Tongue (tissue), 2 donors: Measurements from ENCODE around the gene CD46. TPM values are rescaled to one million over a fixed set of nuclear protein-coding genes. Genes with fewer than 3 reads are reported as not detected.
"Not testable (repeated sequence)": the region's sequence is repeated elsewhere in the genome, so short reads cannot be mapped to it uniquely, and the experiment has no call there.

ENCODE experiments used
- DNase-seq: peaks from one replicate; pipeline ENCODE4 v3.0.0-alpha.2; 2015
- total RNA-seq: library from RNA; depleted of rRNA; stranded (reverse); fragments of >200 nt; gene quantifications from one replicate; pipeline ENCODE4 v1.2.3, GENCODE V29; 2014

The CD46 gene
- total RNA-seq, 1 donor from 2014 or later, result 120 TPM

DNA sequence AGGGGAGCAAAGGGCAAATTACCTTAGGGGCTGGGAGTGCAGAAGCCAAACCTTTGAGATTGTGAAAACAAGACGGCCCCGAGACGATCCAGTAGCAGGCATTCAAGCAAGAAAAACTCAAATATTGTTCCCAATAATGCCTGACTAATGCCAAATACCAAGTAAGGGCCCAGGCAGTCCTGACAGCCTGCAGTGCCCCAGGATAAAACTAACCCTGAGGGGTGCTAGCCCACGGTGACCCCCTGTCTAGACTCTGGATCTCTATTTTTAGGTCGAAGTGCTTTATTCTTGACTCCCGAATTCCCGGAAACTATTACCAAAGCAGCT lies 428 bp upstream of the CD46 start:
- peak; percentile 18 for DNase-seq

- peak; percentile 24 for DNase-seq
Observed at GRCh38 chr1:207752456-207752998, 673 bp downstream of the CD46 start.

- no peak for DNase-seq
Observed at GRCh38 chr1:207753611-207754010, 1.8 kb downstream of the CD46 start.

DNA sequence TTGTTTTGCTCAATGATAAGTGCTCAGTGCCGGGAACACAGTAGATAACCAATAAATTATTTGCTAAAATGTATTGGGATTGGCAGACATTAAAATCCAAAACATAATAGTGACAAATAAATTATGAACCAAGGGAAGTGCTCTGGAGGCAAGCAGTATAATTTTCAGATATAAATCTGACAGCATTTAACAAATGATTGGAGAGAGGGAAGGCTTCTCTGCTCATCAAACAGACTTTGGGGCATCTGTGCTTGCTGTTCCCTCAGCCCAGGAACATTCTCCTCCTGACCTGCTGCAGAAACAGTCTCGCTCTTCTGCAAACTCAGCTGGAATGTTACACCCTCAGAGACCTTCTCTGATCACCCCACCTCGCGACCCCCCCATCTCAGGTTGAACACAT lies 2.2 kb downstream of the CD46 start:
- no peak for DNase-seq

DNA sequence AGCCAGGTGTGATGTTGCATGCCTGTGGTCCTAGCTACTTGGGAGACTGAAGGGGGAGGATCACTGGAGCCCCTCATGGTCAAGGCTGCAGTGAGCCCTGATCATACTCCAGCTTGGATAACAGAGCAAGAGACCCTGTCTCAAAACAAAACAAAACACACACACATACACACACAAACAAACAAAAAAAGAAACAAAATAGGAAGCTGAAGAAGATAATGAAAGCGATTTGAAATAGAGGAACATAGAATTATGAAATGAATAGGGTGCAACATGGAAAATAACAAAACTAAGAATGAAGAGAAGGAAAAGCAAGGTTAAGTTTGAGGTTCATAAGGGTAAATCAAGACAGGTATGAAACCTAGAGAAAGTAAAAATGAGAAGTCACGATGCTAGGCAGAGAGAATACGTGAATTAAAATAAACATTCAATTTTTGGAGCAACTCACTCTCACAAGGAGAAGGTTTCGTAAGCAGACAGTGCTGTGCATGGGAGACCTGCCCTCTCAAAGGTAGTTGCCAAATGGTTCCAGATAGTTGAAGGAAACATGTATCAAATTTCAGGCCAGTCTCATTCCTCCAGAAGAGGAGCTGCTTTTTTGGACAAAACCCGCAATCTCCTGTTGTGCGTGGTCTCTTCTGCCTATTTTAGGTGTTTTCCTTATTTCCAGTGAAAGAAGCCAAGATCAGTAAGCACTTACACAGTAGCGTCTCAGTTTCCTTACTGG lies 3.3 kb downstream of the CD46 start:
- no peak for DNase-seq

DNA sequence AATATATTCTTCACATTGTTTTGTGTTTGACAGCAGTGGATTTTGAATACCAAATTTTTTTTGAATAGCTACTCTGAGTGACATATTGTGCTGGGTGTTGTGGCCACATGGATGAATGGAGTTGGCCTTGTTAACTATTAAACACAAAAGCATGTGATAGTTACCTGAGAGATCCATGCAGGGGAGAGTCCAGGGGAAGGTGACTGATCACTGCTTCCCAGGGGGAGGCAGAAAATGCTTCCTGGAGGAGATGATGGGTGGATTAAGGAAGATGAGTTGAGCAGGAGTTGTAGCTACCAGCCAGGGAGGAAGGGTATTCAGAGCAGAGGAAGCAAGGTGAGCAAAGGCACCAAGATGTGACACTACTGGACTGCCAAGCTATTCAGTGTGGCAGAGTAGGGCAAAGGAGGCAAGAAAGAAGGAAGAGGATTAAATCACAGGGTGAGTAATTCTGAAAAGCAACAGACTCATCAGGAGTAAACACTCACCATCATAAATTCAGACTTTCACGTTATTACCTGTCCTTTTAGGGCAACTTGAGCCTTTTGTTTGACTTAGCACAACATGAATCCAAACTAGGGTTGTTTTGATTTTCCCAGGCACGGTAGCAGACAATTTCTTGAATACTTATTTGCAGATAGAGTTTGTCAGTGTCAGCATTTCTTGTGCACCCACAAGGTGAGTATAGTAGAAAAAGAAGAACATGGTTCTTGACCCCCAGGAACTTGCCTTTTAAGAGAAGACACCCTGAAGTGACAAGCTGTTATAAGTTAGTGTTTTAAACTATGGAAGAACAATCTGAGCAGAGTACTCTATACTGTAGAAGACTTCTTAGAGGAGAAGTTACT lies 4.2 kb downstream of the CD46 start:
- DNase-seq, result no peak

DNA sequence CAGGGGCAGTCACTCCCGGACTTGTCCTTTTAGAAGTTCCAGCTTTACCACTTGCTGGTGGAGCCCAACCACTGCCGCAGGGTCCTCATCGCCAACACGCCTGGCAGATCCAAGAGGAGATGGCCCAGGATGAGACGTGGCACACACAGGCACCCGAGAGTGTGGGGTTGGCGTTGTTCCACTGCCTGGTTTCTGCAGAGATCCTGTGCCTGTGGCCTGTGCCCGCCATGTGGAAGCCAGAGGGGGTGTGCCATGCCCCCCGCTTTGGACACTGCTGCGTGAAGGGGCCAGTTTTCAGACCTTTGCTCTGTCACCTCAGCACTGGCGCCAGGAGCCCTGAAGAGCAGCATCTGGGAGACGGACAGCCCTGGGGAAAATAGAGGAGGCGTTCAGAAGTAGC lies 10.8 kb downstream of the CD46 start:
- no peak for DNase-seq

GRCh38 chr1:207763091-207763490 lies 11.2 kb downstream of the CD46 start:
- no peak for DNase-seq

GRCh38 chr1:207763972-207764371 lies 12.1 kb downstream of the CD46 start:
- no peak for DNase-seq

- DNase-seq, result no peak
Observed at GRCh38 chr1:207766569-207766968, 14.7 kb downstream of the CD46 start.

DNA sequence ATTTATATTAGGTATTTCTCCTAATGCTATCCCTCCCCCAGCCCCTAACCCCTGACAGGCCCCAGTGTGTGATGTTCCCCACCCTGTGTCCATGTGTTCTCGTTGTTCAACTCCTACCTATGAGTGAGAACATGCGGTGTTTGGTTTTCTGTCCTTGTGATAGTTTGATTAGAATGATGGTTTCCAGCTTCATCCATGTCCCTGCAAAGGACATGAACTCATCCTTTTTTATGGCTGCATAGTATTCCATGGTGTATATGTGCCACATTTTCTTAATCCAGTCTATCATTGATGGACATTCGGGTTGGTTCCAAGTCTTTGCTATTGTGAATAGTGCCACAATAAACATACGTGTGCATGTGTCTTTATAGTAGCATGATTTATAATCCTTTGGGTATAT lies 18.7 kb downstream of the CD46 start:
- DNase-seq, result not testable (repeated sequence)

DNA sequence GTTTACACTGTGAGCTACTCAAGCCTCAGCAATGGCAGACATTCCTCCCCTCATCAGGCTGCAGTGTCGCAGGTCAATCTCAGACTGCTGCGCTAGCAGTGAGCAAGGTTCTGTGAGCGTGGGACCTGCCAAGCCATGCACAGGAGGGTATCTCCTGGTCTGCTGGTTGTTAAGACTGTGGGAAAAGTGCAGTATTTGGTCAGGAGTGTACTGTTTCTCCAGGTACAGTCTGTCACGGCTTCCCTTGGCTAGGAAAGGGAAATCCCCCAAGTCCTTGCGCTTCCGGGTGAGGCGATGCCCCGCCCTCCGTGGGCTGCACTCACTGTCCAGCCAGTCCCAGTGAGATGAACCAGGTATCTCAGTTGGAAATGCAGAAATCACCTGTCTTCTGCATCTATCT lies 24.2 kb downstream of the CD46 start:
- DNase-seq, result not testable (repeated sequence)

DNA sequence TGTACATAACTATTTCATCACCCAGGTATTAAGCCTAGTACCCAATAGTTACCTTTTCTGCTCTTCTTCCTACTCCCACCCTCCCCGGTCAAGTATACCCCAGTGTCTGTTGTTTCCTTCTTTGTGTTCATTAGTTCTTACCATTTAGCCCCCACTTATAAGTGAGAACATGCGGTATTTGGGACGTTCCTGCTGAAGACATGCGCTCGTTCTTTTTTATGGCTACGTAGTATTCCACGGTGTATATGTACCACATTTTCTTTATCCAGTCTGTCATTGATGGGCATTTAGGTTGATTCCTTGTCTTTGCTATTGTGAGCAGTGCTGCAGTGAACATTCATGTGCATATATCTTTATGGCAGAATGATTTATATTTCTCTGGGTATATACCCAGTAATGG lies 25.6 kb downstream of the CD46 start:
- not testable (repeated sequence) for DNase-seq

DNA sequence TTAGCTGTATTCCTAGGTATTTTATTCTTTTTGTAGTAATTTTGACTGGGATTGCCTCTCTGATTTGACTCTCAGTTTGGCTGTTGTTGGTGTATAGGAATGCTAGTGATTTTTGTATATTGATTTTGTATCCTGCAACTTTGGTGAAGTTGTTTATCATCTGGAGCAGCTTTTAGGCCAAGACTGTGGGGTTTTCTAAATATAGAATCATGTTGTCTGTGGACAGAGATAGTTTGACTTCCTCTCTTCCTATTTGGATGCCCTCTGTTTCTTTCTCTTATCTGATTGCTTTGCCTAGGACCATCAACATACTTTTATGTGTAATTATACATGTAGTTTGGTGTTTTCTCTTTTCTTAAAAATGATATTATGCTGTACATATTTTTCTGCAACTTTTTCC lies 27.2 kb downstream of the CD46 start:
- DNase-seq, result no peak

DNA sequence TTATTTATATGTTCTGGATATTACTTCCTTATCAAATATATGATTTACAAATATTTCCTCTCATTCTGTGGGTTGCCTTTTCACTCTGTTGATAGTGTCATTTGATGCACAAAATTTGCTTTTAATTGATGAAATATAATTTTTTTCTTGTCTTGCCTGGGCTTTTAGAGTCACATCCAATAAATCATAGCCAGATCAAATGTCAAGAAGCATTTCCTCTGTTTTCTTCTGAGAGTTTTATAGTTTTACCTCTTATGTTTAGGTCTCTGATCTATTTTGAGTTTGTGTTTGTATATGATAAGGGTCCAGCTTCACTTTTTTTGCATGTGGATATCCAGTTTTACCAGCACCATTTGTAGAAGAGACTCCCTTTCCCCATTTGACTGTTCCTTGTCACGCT lies 29.5 kb downstream of the CD46 start:
- DNase-seq, result no peak

DNA sequence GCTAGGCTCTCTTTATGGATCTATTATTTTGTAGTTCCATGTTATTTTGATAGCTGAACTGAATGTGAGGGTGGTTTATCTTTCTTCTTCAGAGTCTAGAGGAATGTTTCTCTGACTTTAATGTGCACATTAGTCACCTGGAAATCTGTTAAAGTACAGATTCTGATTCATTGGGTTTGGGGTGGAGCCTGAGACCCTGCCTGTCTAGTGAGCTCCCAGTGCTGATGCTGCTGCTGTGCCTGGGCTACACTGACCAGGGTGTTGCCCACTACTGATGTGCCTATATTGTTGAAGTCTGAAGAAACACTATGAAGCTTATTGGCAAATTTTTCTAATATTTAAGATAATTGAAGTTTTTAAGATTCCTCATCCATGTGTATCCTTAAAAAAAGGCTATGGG lies 35.9 kb downstream of the CD46 start:
- no peak for DNase-seq

GRCh38 chr1:207789386-207789785 lies 37.5 kb downstream of the CD46 start:
- DNase-seq, result no peak

DNA sequence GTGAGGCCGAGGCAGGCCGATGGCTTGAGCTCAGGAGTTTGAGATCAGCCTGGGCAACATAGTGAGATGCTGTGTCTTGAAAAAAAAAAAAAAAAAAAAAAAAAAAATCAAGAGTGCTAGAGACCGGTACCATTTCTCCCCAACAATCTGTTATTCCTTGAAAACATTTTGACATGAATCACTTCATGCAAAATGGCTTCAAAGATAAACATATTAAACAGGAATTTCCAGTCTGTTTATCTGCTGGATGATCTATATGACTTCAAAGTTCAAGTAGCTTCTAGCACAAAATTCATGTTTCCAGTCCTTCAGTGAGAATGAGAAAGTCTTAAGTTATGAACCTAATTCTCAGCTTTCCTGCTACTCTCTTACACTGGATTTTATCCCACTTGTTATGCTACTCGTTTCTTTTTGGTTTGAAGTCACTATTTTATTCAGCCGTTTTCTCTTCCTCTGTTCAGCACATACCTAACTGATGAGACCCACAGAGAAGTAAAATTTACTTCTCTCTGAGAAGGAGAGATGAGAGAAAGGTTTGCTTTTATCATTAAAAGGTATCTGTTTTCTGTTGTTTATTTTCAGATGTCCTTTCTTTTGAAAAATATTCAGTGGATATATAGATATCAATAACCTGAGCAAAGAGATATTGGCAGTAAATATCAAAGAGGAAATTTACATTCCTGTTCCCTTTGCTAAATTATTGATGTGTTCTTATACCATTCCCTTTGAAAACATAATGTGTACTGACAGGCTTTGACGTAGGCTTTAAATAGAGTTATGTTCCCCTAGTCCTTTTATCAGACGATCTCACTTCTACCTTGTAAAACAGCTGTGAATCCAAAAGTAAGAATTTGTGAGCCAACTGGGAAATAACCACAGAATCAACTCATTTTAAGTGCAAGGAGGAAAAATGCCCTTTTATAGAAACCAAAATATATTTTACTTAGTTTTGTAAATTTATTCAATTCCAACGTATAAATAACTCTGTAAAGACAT lies 38.2 kb downstream of the CD46 start:
- DNase-seq, result no peak

GRCh38 chr1:207791290-207791689 lies 39.4 kb downstream of the CD46 start:
- DNase-seq, result no peak

GRCh38 chr1:207793327-207793726 lies 41.5 kb downstream of the CD46 start:
- DNase-seq, result no peak

DNA sequence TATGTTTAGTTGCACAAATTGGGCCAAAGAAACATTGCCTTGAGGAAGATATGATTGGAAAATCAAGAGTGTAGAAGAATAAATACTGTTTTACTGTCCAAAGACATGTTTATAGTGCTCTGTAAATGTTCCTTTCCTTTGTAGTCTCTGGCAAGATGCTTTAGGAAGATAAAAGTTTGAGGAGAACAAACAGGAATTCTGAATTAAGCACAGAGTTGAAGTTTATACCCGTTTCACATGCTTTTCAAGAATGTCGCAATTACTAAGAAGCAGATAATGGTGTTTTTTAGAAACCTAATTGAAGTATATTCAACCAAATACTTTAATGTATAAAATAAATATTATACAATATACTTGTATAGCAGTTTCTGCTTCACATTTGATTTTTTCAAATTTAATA lies 43.0 kb downstream of the CD46 start:
- no peak for DNase-seq

DNA sequence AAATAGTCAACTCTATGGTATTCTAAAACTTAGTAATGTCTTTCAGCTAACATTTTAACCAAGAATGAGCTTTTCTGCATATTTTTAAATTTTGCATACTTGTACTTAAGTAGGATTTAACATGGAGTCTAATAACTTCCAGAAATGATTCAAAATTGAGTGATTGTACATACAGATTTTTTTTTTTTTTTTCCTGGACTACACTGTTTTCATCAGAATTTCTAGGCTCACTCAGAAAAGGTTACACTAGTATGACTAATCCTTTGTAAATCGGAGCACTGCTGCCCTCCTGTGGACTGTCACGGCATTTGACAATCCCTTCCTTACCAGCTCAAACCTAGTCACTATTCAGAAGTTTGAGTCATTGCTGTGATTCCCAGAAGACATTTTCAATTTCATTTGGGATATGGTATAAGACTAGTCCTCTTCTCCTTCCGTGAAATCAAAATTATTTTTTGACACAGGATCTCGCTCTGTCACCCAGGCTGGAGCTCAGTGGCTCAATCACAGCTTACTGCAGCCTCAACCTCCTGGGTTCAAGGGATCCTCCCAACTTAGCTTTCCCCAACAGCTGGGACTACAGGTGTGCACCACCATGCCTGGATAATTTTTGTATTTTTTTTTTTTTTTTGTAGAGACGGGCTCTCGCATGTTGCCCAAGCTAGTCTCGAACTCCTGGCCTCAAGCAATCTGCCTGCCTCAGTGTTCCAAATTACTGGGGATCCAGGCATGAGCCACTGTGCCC lies 45.5 kb downstream of the CD46 start:
- DNase-seq, result peak; percentile 81
